SH-SY5Y (cell line): Measurements from ENCODE around the gene GMIP.

ENCODE experiments used
- GATA2 ChIP-seq: IDR thresholded peaks from 2 replicates; pipeline ENCODE4 v1.6.1; 2011; ENCODE audit warnings: mild to moderate bottlenecking, low read depth, low read length
- GATA3 ChIP-seq: IDR thresholded peaks from 2 replicates; pipeline ENCODE4 v1.6.1; 2011; ENCODE audit warnings: low read depth, mild to moderate bottlenecking, low read length, moderate library complexity

- TF ChIP-seq GATA3 (no peak), GATA2 (no peak)
Observed at GRCh38 chr19:19587771-19588170, 55.7 kb downstream of the GMIP start.
